Hepatocyte (in vitro differentiated cells): ENCODE measurements around the gene SNRPB2. TPM values are rescaled to one million over a fixed set of nuclear protein-coding genes. Genes with fewer than 3 reads are reported as not detected.

Experiments
- DNase-seq: peaks from one replicate; pipeline ENCODE4 v3.0.0-alpha.2; 2016; ENCODE audit warnings: low spot score
- H2AFZ ChIP-seq: fragments of 200-600 bp; sonication (generic); 2 replicates; pipeline ENCODE4 v1.6.0; 2016; ENCODE audit warnings: antibody characterized with exemption, mild to moderate bottlenecking
- H3K27ac ChIP-seq: fragments of 200-600 bp; sonication (generic); 2 replicates; pipeline ENCODE4 v1.5.1; 2016; ENCODE audit warnings: mild to moderate bottlenecking
- H3K27me3 ChIP-seq: fragments of 200-600 bp; sonication (generic); 2 replicates; pipeline ENCODE4 v1.6.1; 2016
- H3K36me3 ChIP-seq: fragments of 200-600 bp; sonication (generic); replicated peaks from 2 replicates; pipeline ENCODE4 v1.5.1; 2016; ENCODE audit warnings: low read depth; ENCODE audit not compliant: insufficient read depth
- H3K4me1 ChIP-seq: fragments of 200-600 bp; sonication (generic); 2 replicates; pipeline ENCODE4 v1.5.1; 2016; ENCODE audit warnings: mild to moderate bottlenecking, moderate library complexity; ENCODE audit not compliant: insufficient read depth
- H3K4me2 ChIP-seq: fragments of 200-600 bp; sonication (generic); 2 replicates; pipeline ENCODE4 v1.6.0; 2016
- H3K4me3 ChIP-seq: fragments of 200-600 bp; sonication (generic); 2 replicates; pipeline ENCODE4 v1.5.1; 2016; ENCODE audit warnings: mild to moderate bottlenecking
- H3K79me2 ChIP-seq: fragments of 200-600 bp; sonication (generic); 2 replicates; pipeline ENCODE4 v1.6.0; 2017; ENCODE audit warnings: mild to moderate bottlenecking
- H3K9me2 ChIP-seq: fragments of 200-600 bp; sonication (generic); replicated peaks from 2 replicates; pipeline ENCODE4 v1.6.0; 2017; ENCODE audit warnings: mild to moderate bottlenecking; ENCODE audit not compliant: insufficient read depth
- H3K9me3 ChIP-seq: fragments of 200-600 bp; sonication (generic); 2 replicates; pipeline ENCODE4 v1.5.1; 2016; ENCODE audit warnings: low read depth, mild to moderate bottlenecking
- H4K20me1 ChIP-seq: fragments of 200-600 bp; sonication (generic); 2 replicates; pipeline ENCODE4 v1.6.0; 2016; ENCODE audit warnings: mild to moderate bottlenecking; ENCODE audit not compliant: insufficient read depth, poor library complexity, severe bottlenecking
- EZH2 ChIP-seq: fragments of 200-600 bp; sonication (generic); IDR thresholded peaks from 2 replicates; pipeline ENCODE4 v1.6.1; 2016; ENCODE audit warnings: antibody characterized with exemption, mild to moderate bottlenecking, borderline replicate concordance
- EZH2phosphoT487 ChIP-seq: fragments of 200-600 bp; sonication (generic); IDR thresholded peaks from one replicate; pipeline ENCODE4 v1.6.1; 2018; ENCODE audit warnings: antibody characterized with exemption, mild to moderate bottlenecking, low read depth, moderate library complexity; ENCODE audit not compliant: unreplicated experiment, severe bottlenecking
- WGBS: methylation state at CpG from one replicate; pipeline ENCODE4 v1.1.6; 2016; ENCODE audit warnings: low lambda C conversion rate; ENCODE audit errors: missing lambda C conversion rate; 5-methylcytosine and 5-hydroxymethylcytosine counted together
- polyA plus RNA-seq: library from polyadenylated mRNA; unstranded; fragments of >200 nt; fragmentation: Nextera tagmentation; extraction: Ambion mirVana; gene quantifications from 2 replicates; pipeline ENCODE4 v1.2.1, GENCODE V29; 2016
- total RNA-seq: library from RNA; depleted of rRNA; stranded (reverse); fragments of >200 nt; gene quantifications from 2 replicates; pipeline ENCODE4 v1.2.3, GENCODE V29; 2014
- TF ChIP-seq, protein P1 (sequence below): fragments of 200-600 bp; sonication (generic); IDR thresholded peaks from 2 replicates; pipeline ENCODE4 v1.5.1; 2016; ENCODE audit warnings: antibody characterized with exemption, mild to moderate bottlenecking; ENCODE audit not compliant: poor library complexity

SNRPB2 gene
- total and polyA plus RNA-seq, 2 experiments from 2014 or later: 64.3 to 95.0 TPM

DNA sequence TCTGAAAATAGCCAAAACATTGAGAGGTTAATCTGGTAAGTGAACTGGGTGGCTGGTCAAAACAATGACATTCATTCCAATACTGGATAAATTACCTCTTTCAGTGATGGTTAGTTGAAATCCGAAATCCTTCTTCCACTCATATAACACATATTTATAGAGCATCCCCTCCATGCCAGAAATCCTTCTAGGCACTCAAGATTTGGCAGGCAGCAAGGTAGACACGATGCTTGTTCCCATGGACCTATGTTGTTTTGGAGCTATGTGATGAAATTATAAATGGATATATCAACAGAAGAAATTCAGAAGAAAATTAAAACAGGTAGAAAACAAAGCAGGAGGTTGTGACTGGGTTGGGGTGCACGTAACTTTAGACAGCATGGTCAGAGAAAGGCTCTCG lies 26.3 kb upstream of the SNRPB2 start:
- H3K4me2 ChIP-seq: no peak overlapping the region
- H2AFZ ChIP-seq: no peak overlapping the region
- no peaks in the 10 kb centered on the region for H3K9me2 ChIP-seq
- no peak for DNase-seq
- H4K20me1 ChIP-seq: no peaks in the 10 kb centered on the region
- WGBS: 85% methylated on average over 4 of the region's 4 CpGs
- H3K9me3 ChIP-seq: no peaks in the 10 kb centered on the region
- H3K4me1 ChIP-seq: no peaks in the 10 kb centered on the region
- no peaks in the 10 kb centered on the region for H3K27me3 ChIP-seq
- no peaks in the 10 kb centered on the region for H3K36me3 ChIP-seq
- TF ChIP-seq EZH2phosphoT487 (no peak), EZH2 (no peak)
- TF ChIP-seq, protein P1, sequence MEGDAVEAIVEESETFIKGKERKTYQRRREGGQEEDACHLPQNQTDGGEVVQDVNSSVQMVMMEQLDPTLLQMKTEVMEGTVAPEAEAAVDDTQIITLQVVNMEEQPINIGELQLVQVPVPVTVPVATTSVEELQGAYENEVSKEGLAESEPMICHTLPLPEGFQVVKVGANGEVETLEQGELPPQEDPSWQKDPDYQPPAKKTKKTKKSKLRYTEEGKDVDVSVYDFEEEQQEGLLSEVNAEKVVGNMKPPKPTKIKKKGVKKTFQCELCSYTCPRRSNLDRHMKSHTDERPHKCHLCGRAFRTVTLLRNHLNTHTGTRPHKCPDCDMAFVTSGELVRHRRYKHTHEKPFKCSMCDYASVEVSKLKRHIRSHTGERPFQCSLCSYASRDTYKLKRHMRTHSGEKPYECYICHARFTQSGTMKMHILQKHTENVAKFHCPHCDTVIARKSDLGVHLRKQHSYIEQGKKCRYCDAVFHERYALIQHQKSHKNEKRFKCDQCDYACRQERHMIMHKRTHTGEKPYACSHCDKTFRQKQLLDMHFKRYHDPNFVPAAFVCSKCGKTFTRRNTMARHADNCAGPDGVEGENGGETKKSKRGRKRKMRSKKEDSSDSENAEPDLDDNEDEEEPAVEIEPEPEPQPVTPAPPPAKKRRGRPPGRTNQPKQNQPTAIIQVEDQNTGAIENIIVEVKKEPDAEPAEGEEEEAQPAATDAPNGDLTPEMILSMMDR: no peak
- no peak overlapping the region for H3K27ac ChIP-seq
- no peak overlapping the region for H3K4me3 ChIP-seq
- H3K79me2 ChIP-seq: no peaks in the 10 kb centered on the region

- Histone ChIP-seq H3K27ac (no peak overlapping the region), H3K9me2 (no peaks in the 10 kb centered on the region), H3K4me2 (no peak overlapping the region), H3K36me3 (no peaks in the 10 kb centered on the region), H4K20me1 (no peaks in the 10 kb centered on the region), H3K79me2 (no peaks in the 10 kb centered on the region), H3K9me3 (no peaks in the 10 kb centered on the region), H2AFZ (no peak overlapping the region), H3K27me3 (no peaks in the 10 kb centered on the region), H3K4me3 (no peak overlapping the region), H3K4me1 (no peaks in the 10 kb centered on the region)
- 100% methylated on average over 3 of the region's 3 CpGs for WGBS
- TF ChIP-seq, protein P1: no peak
- no peak for TF ChIP-seq EZH2phosphoT487
- TF ChIP-seq EZH2: no peak
- no peak for DNase-seq
Observed at GRCh38 chr20:16707674-16708073, 22.2 kb upstream of the SNRPB2 start.

DNA sequence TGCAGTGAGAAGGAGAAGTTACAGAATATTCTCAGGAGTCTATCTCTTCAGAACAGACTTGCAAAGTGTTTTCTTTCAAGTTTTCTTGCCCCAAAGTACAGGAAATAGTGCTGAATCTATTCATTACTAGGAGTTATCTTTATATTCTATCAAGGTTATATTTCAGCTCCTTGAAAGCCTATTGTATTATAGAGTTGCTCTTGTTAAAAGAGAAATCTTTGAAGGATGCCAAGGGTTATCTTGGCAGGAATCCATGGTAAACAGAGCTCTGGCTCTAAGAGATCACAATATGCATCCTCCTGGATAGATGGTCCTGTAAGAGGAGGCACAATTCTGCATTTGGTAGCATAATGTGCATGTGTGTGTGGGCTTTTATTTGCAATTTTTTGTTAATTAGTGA lies 21.2 kb upstream of the SNRPB2 start:
- Histone ChIP-seq H3K4me3 (no peak overlapping the region), H3K4me1 (no peaks in the 10 kb centered on the region), H3K36me3 (no peaks in the 10 kb centered on the region), H4K20me1 (no peaks in the 10 kb centered on the region), H2AFZ (no peak overlapping the region), H3K9me2 (no peaks in the 10 kb centered on the region), H3K9me3 (no peaks in the 10 kb centered on the region), H3K27me3 (no peaks in the 10 kb centered on the region), H3K4me2 (no peak overlapping the region), H3K27ac (no peak overlapping the region), H3K79me2 (no peaks in the 10 kb centered on the region)
- no peak for DNase-seq
- TF ChIP-seq, protein P1: no peak
- no peak for TF ChIP-seq EZH2
- no peak for TF ChIP-seq EZH2phosphoT487

DNA sequence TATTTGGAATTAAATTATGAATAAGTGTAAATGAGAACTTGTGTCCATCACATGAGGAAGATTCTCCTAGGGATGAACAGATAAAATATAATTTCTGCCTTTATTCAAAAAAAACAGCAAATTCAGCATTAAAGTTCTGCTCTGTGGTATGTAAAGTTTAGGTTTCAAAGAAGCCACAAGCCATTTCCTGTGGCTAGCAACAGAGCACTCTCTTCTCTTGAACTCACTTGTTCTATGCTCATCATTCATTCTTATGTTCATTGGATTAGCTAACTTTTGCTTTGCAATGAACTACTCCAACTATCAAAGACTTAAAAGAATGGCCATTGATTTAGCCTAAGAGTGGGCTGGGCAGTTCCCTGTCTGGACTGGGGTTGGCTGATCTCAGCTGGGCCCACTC lies 20.8 kb upstream of the SNRPB2 start:
- no peak for DNase-seq
- Histone ChIP-seq H3K36me3 (no peaks in the 10 kb centered on the region), H3K27ac (no peak overlapping the region), H4K20me1 (no peaks in the 10 kb centered on the region), H3K9me3 (no peaks in the 10 kb centered on the region), H2AFZ (no peak overlapping the region), H3K4me3 (no peak overlapping the region), H3K27me3 (no peaks in the 10 kb centered on the region), H3K4me1 (no peaks in the 10 kb centered on the region), H3K9me2 (no peaks in the 10 kb centered on the region), H3K79me2 (no peaks in the 10 kb centered on the region), H3K4me2 (no peak overlapping the region)
- TF ChIP-seq, protein P1: no peak
- TF ChIP-seq EZH2phosphoT487: no peak
- no peak for TF ChIP-seq EZH2
